HT-29 (cell line): ENCODE results near the gene SCML2. TPM values are rescaled to one million over a fixed set of nuclear protein-coding genes. Genes with fewer than 3 reads are reported as not detected.
"Not testable (repeated sequence)": the region's sequence is repeated elsewhere in the genome, so short reads cannot be mapped to it uniquely, and the experiment has no call there.

Source experiments
- DNase-seq: peaks from one replicate; pipeline ENCODE4 v3.0.0-alpha.2; 2015; ENCODE audit warnings: low spot score
- small RNA-seq: library from RNA; depleted of rRNA; stranded (forward); fragments of <200 nt; gene quantifications from one replicate; pipeline ENCODE3, GENCODE V24; 2014
- total RNA-seq: library from RNA; depleted of rRNA; stranded (reverse); fragments of >200 nt; shearing (Covaris generic); gene quantifications from 2 replicates; pipeline ENCODE4 v1.2.3, GENCODE V29; 2014; rRNA removed

Gene SCML2
- total RNA-seq, 1 experiment from 2014 or later, result 0.66 TPM

GRCh38 chrX:18271725-18272124 lies 82.8 kb downstream of the SCML2 start:
- DNase-seq, result no peak

GRCh38 chrX:18271309-18271708 lies 83.2 kb downstream of the SCML2 start:
- DNase-seq, result no peak

- no peak for DNase-seq
Measured at GRCh38 chrX:18255059-18255458, 99.4 kb downstream of the SCML2 start.

- no peak for DNase-seq
Measured at GRCh38 chrX:18252644-18253359, 101.7 kb downstream of the SCML2 start.

- not testable (repeated sequence) for DNase-seq
Measured at GRCh38 chrX:18229646-18230045, 124.8 kb downstream of the SCML2 start.

GRCh38 chrX:18228069-18228468 lies 126.4 kb downstream of the SCML2 start:
- DNase-seq, result no peak

GRCh38 chrX:18227458-18227857 lies 127.0 kb downstream of the SCML2 start:
- DNase-seq, result no peak

- no peak for DNase-seq
Measured at GRCh38 chrX:18220786-18221185, 133.7 kb downstream of the SCML2 start, which contains the start of gene BEND2. BEND2 (minus strand) TSS chrX:18220886; CDS start chrX:18220750, 136 bp downstream.

GRCh38 chrX:18210470-18210869 lies 144.0 kb downstream of the SCML2 start:
- peak; percentile 37 for DNase-seq

- no peak for DNase-seq
Measured at GRCh38 chrX:18206657-18207056, 147.8 kb downstream of the SCML2 start.

GRCh38 chrX:18203631-18204030 lies 150.9 kb downstream of the SCML2 start:
- DNase-seq, result no peak

- no peak for DNase-seq
Measured at GRCh38 chrX:18194688-18195087, 159.8 kb downstream of the SCML2 start.

Small RNA genes lying within 50 kb of the gene (small RNA-seq; reads per million reads assigned to genes)
- not detected for gene RF00019
- not detected for gene TMSB10P2

Other genes starting within 250 kb of the SCML2 start
- gene BEND2, start 133.8 kb downstream of the SCML2 start, total RNA-seq, result not detected in 2 replicates
- gene CDKL5, start 70.9 kb upstream of the SCML2 start, total RNA-seq, result 1.6 and 3.2 TPM in 2 replicates